HL-60/S4 (cell line): Measurements from ENCODE around the gene KLC1.
"Not testable (repeated sequence)": the region's sequence is repeated elsewhere in the genome, so short reads cannot be mapped to it uniquely, and the experiment has no call there.

ENCODE experiments used
- in situ Hi-C: fragments of 300-500 bp; cut with MboI; formaldehyde crosslinking; loops from 2 replicates; pipeline ENCODE4 v1.14.3; 2022; ENCODE audit warnings: low sequenced_read_pairs

Gene KLC1

DNA sequence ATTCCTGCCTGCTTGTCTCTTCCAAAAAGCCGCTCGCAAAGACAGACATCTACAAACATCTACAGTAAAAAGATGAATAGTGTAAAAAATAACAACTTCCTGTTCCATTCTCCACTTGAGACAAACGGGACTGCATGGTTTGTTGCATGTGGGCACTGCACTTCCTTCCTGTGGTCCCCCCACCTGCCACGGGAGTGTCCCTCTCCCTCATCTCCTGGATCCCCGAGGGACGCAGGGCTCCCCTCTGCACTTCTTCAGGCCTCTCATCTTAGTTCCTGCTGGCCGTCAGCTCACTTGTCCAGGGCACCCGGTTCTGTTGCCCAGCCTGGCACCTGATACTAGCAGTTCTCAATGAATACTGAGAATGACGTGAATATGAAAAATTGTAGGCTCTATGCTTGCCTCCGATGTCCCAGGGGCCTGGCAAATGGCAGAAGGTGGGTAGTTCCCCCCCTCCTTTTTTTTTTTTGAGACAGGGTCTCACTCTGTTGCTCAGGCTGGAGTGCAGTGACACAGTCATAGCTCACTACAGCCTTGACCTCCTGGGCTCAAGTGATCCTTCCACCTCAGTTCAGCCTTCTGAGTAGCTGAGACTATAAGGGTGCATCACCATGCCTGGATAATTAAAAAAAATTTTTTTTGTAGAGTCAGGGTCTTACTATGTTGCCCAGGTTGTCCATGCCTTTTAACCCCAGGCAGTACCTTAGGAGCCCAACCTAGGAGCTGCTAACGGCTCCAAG, 3.5 kb upstream of the KLC1 start:
- in situ Hi-C loops = no loop called here

DNA sequence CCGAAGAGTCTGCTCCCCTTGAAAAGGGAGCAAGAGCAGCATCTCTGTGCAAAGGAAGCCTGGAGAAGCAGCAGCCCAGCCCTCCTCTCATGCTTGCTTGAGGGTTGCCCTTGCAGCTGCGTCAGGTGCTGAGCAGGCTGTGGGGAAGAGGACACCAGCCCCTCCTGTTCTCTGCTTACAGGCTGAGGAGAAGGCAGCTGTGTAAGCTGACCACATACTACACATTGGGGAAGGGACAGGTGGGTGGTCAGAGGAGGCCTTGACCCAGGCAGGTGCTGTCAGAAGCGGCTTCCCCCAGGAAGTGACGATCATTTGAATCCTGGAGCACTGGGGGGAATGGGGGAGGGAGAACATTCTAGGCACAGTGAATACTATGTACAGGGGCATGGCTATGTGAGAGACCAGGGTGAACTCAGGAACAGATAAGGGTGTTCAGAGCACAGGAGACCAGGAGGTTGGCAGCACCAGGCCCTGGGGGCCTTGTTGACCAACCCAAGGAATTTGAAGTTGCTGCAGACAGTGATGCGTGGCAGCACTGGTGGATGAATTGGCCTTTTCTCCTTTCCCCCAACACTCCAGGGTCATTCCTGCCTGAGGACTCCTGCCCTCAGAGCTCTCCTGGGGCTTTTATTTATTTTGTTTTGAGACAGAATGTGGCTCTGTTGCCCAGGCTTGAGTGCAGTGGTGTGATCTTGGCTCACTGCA, 2.7 kb upstream of the KLC1 start:
- in situ Hi-C loops = no loop called here

DNA sequence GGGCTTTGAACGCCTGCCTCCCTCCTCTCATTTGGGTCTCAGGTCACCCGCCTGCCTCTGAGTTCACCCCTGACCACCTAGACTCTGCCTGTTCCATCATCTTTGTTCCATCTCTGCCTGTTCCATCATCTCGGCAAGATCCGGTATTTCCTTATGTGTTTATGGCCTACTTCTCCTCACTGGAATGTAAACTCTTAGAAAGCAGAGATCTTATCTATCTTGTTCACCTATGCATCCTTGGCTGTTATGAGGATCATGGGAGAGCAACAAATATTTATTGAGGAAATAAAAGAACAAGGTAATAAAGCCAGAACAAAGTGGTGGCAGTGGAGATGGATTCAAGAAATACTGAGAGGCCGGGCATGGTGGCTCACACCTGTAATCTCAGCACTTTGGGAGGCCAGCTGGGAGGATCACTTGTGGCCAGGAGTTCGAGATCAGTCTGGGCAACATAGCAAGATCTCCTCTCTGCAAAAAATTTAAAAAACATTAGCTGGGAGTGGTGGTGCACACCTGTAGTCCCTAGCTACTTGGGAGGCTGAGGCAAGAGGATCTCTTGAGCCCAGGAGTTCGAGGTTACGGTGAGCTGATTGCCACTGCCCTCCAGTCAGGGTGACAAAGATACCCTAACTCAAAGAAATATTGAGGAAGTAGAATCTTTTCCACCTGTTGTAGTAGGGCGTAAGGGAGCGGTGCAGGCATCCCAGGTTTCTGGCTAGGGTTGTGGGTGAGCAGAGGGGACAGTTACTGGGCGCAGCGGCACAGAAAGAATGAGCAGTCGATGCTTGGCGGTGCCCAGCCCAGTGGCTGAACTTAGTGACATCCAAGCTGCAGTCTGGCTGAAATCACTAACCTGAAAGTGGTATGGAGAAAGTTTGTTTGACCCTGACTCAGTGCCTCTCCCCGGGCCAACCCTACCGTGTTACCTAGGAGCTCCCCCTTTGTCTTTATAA, 1.7 kb upstream of the KLC1 start:
- in situ Hi-C loops = no loop called here

DNA sequence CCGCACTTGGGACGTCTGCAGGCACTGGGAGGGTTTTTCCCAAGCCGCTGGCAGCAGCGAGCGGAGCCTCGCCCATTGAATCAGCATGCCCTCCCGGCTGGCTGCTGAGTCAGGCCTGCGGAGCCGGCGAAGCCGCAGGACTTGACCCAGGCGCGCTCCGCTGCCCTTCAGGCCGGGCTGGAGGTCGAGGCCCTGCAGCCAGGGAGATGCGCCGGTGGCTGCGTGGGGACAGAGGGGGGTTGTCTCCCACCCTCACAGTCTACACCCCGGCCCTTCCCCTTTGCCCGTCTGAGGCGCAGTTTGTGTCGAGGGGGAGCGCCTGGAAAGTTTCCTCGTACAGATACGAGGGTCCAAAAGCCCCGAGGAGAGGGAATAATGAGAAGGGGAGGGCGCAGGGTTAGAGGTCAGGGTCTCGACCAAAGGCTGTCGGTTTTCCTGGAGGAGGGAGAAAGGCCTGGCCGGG, 759 bp upstream of the KLC1 start:
- in situ Hi-C loops = no loop called here

DNA sequence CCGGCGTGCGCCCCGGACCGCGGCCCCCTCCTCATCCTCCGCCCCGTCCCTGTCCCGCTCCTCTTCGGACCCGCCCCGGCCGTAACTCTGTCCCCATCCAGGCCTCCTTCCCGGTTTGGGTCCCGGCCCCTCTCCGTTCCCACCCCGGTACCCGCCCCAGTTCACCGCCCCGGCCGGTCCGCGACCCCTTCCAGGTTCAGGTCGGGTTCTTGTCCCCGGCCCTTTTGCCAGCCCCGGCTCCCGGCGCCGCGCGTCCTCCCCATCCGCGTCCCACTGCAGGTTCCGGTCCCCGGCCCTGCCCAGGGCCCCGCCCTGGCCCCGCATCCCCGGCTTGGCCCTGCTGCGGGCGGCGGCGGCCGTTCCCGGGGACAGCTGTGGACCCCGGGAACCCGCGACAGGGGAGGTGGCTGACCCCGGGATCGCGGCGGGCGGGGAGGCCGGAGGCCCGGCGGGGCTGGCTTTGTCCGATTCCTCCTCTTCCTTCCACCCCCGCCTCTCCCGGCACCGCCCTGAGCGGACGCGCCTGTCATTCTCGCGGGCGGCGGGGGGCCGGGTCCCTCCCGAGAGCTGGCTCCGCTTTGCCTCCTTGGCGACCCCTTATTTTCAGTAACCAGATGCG, 601 bp downstream of the KLC1 start:
- in situ Hi-C loops = no loop called here

DNA sequence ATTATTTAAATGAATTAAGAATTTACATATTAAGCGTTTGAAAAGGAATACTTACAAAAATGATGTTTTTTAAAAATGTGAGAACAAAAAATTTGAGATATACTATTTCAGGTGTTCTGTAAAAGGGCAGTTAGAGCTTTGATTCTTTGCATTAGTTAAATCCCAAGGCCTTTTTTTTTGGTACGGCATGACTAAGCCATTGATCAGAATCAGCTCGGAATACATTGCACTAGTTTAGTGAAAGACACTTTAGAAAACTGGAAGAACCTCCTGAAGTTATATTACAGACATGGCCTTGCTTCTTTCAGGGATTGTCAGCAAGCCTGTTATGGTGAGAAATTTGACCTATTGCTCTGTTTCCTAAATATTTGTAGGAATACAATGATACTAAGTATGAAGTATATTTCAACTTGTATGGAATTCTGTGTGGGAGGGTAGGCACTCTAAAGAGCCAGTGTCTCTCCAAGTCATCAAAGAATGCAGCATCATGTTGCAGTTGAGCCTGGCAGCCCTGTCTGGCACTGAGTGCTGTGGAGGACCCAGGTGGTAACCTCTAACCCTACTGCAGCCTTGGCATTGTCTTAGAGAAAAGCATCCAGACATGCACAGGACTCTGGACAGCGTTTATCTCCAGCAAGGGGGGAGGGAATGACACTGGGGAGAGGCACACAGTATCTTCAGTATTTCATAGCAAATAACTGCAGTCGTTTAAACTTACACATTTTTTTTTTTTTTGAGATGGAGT, 1.5 kb downstream of the KLC1 start:
- in situ Hi-C loops = no loop called here

DNA sequence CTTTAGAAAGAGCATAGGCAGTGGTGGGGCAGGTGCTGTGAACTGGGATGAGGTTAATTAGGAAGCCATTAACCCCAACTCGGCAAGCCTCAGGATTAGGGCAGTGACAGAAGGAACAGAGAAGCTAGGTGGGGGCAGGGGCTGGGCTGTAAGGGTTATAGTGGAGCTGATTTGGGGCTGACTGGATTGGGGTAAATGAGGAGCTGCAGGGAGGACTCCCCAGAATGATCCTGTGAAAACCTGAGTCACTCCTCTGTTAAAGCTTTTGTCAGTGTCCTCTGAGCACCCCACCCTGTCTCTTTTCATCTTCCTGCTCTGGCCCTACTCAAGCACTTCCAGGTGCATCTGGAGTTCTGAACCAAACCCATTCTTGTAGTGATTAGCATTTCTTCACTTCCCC, 4.4 kb downstream of the KLC1 start:
- in situ Hi-C loops = no loop called here

DNA sequence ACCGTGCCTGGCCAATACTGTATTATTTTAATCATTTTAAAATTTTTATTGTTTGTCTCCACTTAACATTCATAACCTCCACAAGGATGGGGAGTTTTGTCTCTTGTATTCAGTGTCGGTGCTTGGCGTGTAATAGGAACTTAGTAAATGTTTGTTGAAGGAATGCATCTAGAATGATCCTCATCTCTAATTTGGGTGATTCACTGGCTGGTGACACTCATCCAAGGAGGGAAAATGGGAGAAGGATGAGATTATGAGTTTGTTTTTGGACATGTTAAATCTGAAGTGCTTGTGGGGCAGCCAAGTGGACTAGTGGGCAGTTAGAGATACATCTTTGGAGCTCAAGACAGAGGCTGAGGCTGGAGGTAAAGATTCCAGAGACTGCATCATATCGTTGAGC, 5.1 kb downstream of the KLC1 start:
- in situ Hi-C loops = no loop called here

DNA sequence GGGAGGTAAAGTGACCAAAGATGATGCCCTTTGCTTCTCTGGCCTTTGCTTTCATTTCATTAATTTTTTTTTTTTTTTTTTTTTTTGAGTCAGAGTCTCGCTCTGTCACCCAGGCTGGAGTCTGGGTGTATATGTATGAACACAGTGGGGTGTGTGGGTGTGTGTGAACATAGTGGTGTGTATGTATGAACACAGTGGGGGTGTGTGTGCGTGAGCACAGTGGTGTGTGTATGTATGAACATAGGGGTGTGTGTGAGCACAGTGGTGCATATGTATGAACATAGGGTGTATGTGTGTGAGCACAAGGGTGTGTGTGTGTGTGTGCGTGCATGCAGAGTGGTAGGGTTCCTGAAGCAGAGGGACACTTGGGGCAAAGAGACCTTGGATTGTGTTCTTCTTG, 9.6 kb downstream of the KLC1 start:
- in situ Hi-C loops = no loop called here

DNA sequence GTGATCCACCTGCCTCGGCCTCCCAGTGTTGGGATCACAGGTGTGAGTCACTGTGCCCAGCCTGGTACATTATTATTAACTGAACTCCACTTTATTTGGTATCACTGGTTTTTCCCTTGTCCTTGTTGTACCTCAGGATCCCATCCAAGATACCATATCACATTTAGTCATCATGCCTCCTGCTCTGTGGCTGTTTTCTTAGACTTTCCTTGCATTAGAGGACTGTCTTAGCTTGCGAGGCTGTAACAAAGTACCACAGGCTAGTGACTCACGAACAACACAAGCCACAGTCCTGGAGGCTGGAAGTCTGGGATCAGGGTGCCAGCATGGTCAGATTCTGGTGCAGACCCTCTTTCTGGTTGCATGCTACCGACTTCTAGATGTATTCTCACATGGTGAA, 12.2 kb downstream of the KLC1 start:
- in situ Hi-C loops = no loop called here

DNA sequence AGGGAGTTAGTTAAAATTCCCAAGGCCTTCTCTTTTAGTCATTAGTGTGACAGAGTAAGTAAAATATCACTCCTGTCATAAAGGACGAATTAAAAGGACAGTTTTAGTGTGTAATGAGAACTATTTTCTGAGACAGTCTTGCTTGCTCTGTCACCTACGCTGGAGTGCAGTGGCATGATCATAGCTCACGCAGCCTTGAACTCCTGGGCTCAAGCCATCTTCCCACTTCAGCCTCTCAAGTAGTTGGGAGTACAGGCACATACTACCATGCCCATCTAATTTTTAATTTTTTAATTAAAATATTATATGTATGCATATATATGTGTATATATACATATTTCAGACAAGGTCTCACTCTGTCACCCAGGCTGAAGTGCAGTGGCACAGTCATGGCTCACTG, 17.2 kb downstream of the KLC1 start:
- in situ Hi-C loops = no loop called here

DNA sequence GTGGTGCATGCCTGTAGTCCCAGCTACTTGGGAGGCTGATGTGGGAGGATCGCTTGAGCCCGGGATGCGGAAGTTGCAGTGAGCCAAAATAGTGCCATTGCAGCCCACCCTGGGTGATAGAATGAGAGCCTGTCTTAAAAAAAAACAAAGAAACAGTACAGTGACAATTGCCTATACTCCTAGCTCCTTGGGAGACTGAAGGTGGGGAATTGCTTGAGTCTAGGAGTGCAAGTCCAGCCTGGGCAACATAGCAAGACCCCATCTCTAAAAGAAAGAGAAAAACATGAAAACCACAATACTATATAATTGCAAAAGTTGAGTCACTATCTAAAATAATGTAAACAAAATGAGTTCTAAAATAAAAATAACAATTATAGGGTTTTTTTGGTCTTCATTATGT, 20.0 kb downstream of the KLC1 start:
- in situ Hi-C loops = no loop called here

DNA sequence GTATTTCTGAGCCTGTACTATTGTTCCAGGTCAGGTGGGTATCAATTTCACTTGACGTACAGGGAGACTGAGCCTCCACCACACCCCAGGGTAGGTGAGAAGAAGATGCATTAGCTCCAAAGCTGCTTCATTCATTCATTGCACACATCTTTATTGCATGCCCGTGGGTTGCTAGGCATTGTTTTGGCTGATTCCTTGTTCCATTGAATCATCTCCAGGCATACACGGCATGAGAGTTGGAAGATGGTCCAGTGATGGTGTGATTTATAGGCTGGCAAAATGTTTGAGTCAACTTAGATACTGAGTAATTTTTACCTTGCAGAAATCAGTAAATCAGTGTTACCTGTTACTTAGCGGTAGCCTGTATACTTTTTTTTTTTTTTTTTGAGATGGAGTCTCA, 21.2 kb downstream of the KLC1 start:
- in situ Hi-C loops = no loop called here

DNA sequence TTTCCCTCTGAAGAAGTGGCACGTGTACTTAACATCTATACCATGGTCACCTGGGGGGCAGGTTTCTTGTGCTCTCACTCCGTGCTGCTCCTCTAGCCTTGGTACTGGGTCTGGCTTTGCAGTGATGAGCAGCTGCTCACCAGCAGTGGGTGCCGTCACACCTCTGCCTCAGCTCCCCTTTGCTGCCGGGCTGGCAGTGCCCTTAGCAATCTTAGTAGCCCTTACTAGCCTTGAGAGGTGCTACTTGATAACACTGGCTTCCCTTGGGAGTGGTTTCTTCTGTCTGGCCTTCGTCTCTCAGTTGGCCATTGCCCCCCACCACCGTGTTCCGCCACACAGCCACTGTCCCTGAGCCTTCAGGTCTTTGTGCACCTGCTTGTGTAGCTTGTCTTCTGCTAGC, 22.6 kb downstream of the KLC1 start:
- in situ Hi-C loops = no loop called here

DNA sequence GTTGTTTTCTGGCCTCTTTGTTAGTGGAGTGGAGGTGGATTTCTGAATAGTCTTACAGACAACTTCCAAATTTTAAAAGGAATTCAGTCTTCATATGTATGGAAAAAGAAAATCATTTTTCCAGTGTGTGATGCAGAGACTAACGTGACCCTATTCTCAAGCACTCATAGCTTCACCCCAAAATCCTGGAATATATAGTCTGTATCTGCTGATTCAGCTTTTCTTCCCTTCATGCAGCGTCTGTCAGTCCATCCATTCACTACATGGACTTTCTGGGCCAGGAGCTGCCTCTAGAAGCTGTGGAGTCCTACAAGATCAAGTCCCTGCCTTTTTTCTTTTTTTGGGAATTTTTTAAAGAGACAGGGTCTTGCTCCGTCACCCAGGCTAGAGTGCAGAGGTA, 23.8 kb downstream of the KLC1 start:
- in situ Hi-C loops = no loop called here

DNA sequence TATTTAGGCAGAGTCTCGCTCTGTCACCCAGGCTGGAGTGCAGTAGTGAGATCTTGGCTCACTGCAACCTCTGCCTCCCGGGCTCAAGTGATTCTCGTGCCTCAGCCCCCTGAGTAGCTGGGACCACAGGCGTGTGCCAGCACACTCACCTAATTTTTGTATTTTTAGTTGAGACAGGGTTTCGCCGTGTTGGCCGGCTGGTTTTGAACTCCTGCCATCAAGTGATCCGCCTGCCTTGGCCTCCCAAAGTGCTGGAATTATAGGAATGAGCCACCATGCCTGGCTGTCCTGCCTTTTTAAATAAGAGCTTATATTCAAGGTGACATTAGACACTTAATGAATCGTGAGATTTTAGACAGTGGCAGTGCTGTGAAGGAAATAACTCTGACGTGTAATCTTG, 24.3 kb downstream of the KLC1 start:
- in situ Hi-C loops = not testable (repeated sequence)

DNA sequence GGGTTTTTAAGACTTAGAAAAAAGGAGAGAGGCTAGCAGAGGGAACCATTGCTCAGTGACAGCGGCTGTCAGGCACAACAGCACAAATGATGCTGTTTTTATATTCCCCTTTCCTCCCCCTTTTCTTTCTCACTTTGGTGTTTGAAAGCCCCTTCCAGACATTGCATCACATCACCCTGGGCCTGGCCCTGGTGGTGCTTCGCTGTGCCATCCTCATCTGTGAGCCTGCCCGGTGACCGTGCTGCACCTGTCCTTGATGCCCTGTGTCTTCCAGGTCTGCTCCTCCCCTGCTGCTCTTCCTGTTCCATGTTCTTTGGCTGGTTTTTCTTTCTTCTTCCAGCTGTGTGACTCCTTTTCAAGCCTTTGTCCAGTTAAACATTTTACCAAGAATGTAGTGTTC, 24.8 kb downstream of the KLC1 start:
- in situ Hi-C loops = no loop called here

DNA sequence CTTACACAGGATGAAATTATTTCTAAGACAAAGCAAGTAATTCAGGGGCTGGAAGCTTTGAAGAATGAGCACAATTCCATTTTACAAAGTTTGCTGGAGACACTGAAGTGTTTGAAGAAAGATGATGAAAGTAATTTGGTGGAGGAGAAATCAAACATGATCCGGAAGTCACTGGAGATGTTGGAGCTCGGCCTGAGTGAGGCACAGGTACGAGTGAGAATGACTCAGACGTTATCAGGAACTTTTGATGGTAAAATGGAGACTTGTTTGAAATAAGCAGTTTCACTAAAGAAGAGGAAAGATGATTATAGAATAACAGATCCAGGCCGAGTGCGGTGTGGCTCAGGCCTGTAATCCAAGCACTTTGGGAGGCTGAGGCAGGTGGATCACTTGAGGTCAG, 25.6 kb downstream of the KLC1 start:
- in situ Hi-C loops = no loop called here

DNA sequence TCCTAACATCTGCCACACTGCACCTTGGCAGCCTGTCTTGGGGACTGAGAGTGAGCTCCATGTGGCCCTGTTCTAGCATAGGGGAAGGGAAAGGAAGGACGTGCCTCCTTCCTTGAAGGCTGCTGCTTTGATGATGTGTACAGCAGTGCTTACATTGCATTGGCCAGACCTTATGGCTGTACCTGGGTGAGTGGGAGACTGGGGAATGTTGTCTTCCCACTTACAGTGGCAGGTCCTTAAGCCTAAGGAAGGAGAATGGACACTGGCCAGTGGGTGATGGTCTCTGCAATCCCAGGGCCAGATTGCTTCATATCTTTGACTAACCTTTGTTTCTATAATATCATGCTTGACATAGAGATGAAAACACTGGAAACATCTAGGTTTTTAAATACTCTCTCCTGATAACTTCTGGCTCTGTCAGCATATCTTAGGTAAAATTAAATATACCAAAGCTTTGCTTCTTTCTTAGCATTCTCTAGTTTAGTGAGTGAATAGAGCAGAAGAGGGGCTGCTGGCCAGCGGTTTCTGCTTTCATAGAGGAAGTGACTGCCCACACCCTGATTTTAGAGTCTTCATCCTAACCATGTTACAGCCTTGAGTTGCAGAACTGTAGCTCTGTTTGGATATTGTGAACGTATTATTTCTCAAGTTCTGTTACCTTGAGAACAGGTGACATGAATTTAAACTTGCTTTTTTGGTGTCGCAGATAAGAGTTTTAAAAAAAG, 27.2 kb downstream of the KLC1 start:
- in situ Hi-C loops = no loop called here

DNA sequence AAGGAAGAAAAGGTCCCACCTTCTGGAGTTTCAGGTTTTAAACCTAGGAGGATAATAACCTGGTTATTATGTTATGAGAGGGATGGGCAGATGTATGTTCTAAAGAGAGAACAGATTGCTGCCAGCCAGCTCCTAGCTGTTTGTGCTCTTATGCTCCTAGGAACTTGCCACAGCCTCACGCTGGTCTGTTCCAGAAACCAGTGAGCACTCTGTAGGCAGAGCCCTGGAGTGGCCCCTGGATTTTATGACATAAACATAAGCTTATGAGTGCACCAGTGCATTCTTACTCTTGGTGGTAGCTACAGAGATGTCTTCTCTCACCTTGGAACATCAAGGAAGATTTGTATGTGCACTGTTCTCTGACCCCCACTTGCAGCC, 27.7 kb downstream of the KLC1 start:
- in situ Hi-C loops = no loop called here
